ENCODE data around the gene BRSK1.
A peak's percentile ranks its signal among the peaks of the same experiment; 100 is the strongest.
"Not testable (repeated sequence)": the region's sequence is repeated elsewhere in the genome, so short reads cannot be mapped to it uniquely, and the experiment has no call there.

BRSK1 gene

DNA sequence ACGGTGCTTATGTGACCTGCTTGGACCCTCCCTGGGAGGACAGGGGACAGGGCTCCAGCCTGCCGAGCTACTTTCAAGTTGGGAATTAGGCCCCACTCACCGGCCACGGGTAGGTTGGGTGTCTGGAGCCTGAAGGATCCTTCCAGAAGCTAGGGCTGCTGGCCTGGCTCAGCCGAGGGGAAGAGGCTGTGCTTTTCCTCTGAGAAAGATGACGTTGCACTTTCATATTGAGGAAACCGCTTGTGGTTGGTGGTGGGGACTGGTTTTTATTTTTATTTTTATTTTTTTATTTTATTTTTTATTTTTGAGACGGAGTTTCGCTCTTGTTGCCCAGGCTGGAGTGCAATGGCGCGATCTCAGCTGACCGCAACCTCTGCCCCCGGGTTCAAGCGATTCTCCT lies 41.4 kb downstream of the BRSK1 start, which contains the start of gene TMEM150B:
Gene TMEM150B (minus strand): TSS at position 170 of the 400 bp plus-strand sequence. CDS start 4,305 bp downstream, outside the sequence.
- DNase-seq = peak in 1 of 56 donors; percentile 13

DNA sequence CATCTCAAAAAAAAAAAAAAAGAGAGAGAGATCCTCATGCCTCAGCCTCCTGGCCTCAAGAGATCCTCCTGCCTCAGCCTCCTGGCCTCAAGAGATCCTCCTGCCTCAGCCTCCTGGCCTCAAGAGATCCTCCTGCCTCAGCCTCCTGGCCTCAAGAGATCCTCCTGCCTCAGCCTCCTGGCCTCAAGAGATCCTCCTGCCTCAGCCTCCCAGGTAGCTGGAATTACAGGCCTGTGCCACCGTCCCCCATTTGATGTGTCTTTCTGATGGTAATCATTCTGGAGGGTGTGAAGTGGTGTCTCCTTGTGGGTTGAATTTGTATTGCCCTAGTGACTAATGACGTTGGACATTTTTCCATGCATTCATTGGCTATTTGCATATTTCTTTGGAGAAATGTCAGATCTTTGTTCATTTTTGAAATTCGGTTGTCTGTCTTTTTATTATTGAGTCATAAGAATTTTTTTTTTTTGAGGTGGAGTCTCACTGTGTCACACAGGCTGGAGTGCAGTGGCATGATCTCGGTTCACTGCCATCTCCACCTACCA lies 45.0 kb downstream of the BRSK1 start:
- not testable (repeated sequence) for DNase-seq

DNA sequence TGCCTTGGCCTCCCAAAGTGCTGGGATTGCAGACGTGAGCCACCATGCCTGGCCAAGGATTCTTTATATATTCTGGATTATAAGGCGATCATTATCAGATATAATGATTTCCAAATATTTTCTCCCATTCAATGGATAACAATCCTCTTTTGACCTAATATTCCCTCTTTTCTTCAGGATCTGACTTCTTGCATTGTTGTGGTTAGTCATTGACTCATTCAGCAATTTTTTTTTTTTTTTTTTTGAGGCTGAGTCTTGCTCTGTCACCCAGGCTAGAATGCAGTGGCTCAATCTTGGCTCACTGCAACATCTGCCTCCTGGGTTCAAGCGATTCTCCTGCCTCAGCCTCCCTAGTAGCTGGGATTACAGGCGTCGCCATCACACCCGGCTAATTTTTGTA lies 46.0 kb downstream of the BRSK1 start:
- DNase-seq = not testable (repeated sequence)

DNA sequence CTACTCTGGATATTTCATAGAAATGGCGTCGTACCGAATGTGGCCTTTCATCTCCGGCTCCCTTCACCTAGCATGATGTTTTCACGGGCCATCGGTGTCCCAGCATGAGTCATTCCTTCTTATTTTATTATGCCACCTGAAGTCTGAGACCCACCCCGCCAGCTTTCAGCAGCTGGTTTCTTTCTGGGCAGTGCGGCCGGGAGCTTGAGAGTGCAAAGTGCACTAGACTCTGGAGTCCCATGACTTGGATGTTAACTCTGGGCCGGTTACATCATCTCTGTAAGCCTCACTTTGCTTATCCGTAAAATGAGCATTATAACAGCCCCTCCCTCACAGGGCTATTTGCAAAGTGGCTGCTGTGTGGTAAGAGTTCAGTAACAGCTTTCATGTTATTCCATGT lies 50.1 kb downstream of the BRSK1 start:
- DNase-seq = no peak

DNA sequence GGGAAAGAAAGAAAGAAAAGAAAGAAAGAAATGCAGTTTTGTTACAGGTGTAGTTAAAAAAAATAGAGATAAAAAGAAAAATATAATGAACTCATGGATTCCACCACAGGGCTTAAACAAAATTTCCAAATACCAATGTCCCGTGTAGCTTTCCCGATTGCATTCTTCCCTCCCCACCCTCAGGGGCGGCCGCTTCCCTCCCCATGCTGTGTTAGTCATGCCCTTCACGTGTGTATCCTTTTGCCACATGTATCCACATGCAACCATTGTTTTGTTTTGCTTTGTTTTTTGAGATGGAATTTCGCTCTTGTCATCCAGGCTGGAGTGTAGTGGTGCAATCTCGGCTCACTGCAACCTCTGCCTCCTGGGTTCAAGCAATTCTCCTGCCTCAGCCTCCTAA lies 52.3 kb downstream of the BRSK1 start:
- DNase-seq = no peak

DNA sequence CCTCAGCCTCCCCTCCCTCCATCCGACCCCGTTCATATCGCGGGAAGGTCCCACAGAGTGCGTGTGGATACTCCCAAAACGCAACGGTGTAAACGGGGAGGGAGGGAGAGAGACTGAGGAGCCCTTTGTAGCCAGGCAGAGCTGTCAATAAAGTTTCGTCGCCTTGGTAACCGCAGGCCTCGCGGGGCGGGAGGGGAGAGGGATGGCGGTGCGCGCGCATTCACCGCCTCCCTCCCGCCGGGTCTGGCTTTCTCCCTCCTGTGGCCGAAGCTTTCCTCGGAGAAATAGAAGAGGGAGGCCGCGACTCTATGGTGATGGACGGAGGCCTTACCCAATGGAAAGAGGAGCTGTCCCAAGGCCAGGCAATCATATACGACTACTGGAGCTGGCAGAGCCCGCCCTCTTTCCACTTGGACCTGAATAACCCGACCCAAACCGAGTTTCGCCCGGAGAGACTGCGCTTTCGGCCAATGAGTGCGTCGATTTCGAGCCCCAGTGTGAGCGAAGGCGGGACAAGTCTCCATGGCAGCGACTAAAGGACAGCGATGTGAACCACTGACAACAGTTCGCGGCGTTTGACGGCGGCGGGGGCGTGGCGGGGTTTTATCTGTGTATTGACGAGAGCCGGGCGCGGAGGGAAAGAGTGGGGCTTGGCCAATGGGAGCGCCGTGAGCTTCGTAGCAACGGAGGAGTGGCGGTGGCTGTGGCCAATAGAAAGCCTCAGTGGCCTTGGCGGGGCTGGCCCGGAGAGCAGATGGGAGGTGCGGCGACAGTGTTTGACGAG lies 55.5 kb downstream of the BRSK1 start, which contains the start of gene KMT5C:
Gene KMT5C (plus strand): TSS at position 772 of the 784 bp plus-strand sequence. CDS start 2,061 bp downstream, outside the sequence.
- peak; percentile 93 to 100 (median 100) for DNase-seq

DNA sequence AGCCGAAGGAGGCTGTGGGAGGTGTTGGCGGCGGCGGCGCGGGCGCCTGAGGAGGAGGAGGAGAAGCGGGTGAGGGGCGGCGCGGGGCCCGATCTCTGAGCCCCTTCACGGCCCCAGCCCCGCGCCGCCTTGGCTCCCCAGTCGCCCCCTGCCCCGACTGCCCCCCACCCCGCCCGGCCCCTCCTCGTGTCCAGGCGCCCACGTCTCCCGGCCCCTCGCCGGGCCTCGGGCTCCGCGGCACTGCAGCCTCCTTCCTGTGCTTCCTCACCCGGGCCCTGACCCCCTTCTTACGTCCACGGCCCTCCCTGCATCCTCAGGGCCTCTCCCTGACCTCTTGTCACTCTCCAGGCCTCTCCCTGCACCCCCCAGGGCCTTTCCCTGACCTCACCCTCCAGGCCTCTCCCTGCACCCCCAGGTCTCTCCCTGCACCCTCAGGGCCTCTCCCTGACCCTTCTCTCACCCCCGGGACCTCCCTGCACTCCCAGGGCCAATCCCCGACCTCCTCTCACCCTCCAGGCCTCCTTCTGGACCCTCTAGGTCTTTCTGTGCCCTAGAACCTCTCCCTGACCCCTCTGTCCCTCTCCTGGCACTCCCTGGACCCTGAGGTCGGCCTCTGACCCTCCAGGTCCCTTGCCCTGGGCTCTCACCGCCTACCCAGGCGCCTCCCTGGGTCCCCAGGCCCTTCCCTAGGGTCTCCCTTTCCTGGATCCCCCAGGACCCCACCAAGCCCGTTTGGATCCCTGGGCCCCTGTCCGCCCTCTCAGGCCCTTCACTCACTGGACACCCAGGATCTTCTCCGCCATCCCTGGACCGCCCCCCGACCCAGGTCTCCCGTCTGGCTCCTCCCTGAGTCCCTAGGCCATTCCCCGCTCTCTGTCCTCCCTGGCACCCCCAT lies 56.3 kb downstream of the BRSK1 start:
- peak in 10 of 56 donors; percentile 18 to 67 (median 42) for DNase-seq

DNA sequence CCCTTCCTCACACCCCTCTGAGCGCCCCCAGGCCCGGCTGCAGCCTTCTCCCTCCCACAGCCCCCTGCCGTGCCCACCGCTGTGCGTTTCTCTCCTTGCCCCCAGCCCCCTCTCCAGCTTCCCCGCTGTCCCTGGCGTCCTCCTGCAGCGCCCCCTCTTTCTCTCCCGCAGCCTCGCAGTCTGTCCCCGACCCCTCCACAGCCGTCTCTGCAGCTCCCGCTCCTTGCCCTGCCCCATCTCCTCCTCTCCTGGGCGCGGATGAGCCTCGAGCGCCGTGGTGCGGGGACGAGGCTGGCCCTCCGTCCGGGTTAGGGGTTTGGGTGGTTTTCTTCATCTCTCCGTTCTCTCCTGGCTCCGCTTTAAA lies 57.0 kb downstream of the BRSK1 start:
- peak in 15 of 56 donors; percentile 4 to 40 (median 21) for DNase-seq

DNA sequence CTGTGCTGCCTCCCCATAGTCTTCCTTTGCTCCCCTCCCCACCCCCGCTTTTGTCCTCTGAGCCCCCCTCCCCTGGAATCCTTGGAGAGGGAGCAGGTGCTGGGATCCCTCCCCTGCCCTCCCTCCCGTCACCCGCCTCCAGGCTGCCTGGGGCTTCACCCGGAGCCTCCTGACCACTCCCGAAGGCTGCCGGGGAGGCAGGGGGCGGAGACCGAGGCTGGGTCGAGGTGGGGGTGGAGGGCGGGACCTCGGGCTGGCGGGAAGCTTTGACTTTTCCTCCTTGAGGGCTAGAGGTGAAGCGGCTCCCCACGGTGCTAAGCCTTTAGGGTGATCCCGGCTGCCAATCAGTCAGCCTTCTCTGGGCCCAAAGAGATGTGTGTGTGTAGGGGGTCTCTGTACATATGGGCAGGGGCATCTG lies 57.4 kb downstream of the BRSK1 start:
- peak in 45 of 56 donors; percentile 8 to 73 (median 41) for DNase-seq

DNA sequence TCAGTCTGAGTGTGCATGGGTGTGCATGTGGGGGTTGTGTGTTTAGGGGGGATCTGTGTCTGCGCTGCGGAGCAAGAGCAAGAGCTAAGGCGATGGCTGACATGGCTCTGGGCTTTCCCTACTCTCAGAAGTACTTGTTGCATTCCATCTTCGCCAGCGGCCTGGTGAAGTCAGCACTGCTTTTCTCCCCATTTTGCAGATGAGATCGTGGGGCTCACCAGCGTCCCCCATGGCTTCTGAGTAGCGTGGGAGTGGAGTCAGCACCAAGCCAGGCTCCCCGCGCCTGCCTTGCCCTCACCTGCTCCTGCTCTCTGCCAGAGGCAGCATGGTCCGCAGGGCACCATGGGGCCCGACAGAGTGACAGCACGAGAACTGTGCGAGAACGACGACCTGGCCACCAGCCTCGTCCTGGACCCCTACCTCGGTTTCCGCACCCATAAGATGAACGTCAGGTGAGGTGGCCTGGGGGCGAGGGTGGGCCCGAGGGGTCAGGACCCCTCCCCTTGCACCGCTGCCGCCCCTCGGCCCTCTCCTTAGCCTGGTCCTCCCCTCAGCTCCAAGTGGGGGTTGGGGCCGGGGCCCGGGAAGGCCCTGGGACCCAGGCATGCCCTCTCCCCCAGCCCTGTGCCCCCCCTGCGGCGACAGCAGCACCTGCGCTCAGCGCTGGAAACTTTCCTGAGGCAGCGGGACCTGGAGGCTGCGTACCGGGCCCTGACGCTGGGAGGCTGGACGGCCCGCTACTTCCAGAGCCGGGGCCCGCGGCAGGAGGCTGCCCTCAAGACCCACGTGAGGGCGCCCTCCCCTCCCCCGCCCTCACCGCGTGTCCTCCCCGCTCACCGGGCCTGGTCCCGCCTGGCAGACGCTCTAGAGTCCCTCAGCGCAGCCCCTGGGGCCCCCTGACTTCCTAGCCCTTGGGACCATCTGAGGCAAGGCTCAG lies 58.1 kb downstream of the BRSK1 start:
- DNase-seq = no peak

DNA sequence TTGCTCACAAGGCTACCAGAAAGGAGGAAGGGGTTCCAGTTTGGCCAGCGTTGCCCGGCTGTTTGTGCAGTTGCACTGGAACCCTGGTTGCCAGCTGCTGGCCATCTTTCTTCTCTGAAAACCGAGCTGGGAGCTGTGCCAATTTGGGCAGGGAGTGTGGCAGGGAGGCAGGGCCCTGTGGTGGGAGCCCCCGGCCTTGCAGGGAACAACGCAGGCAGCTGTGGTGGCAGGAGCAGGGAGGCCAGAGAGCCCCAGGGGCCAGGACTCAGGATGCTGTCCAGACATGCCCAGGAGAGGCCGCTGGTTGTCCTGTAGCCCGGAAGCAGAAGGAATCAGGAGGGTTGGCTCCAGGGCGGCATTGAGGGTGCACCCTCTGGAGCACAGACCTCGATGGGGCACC lies 60.6 kb downstream of the BRSK1 start:
- peak in 45 of 56 donors; percentile 7 to 72 (median 34) for DNase-seq

DNA sequence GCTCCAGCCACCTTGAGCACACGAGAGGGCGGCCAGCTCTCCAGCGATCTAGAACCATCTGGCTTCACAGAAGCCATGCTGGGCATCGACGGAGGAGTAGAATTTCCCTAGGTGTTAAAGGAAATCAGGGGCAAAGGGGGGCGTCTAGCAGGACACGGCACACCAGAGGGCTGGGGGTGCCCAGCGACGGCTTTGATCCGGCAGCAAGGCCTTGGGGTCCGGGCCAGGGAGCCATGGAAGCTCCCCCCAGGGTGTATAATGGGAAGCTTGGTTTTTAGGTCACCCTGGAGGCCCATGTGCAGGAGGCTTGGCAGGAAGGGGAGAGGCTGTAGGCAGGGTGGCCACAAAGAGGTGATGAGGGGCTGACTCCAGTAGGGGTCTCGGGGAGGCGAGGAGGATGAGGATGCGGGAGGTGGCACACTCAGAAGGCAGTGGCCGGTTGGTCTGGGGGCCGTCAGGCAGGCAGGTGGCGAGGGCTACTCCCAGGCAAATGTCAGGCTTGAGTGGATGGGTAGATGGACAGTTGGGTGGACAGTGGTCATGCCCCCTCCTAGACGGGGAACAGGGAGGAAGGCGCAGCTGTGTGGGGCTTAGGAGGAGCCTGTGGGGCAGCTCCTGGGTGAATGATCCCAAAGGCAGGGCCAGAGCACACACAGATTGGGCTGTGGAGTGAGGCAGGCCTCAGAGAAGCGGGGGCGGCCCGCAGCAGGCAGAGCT lies 61.5 kb downstream of the BRSK1 start:
- no peak for DNase-seq

DNA sequence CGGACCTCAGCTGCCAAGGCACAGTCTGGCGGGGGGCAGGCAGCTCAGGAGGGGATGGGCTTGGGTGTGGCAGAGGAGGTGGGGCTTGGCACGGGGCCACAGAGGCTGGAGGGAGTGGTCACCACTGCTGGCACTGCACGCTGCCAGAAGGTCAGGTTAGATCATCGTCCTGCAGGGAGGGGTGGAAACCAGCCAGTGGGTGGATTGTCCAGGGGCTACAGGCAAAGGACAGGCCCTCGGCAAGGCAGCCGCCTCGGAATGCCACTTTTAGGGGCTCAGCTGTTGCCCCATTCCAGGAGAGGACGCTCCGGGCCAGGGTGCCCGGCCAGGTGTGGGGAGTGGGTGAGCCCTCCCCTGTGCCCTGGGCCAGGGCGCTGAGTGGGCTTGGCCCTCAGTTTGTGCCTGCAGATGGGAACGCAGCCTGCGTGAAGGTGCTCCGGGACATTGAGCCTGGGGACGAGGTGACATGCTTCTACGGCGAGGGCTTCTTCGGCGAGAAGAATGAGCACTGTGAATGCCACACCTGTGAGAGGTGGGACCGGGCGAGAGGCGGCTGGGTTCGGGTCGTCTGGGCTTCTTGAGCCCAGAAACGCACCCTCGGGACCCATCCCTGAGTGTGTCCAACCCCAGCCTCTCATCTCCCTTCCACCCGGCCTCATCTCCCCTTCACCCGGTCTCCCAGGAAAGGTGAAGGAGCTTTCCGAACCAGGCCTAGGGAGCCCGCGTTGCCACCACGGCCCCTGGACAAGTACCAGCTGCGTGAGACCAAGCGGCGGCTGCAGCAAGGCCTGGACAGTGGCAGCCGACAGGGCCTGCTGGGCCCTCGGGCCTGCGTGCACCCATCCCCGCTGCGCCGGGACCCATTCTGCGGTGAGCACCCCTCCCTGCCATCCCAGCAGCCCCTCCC lies 62.3 kb downstream of the BRSK1 start:
- DNase-seq = peak in 1 of 56 donors; percentile 6

DNA sequence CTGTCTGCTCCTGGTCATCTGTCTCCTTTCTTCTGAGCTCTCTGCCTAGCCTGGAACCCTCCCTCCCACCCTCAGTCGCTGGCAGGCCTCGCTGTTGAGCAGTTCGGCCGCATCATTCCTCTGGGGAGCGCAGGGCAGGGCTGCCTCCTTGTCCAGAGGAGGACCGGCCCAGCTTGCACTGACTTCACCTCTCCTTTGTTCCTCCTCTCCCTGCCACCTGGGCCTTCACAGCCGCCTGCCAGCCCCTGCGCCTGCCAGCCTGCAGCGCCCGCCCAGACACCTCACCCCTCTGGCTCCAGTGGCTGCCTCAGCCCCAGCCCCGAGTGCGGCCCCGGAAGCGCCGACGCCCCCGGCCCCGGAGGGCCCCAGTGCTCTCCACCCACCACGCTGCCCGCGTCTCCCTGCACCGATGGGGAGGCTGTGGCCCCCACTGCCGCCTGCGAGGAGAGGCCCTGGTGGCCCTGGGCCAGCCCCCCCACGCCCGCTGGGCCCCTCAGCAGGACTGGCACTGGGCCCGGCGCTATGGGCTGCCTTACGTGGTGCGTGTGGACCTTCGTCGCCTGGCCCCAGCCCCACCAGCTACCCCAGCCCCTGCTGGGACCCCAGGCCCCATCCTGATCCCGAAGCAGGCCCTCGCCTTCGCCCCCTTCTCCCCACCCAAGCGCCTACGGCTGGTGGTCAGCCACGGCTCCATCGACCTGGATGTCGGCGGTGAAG lies 63.1 kb downstream of the BRSK1 start:
- no peak for DNase-seq

DNA sequence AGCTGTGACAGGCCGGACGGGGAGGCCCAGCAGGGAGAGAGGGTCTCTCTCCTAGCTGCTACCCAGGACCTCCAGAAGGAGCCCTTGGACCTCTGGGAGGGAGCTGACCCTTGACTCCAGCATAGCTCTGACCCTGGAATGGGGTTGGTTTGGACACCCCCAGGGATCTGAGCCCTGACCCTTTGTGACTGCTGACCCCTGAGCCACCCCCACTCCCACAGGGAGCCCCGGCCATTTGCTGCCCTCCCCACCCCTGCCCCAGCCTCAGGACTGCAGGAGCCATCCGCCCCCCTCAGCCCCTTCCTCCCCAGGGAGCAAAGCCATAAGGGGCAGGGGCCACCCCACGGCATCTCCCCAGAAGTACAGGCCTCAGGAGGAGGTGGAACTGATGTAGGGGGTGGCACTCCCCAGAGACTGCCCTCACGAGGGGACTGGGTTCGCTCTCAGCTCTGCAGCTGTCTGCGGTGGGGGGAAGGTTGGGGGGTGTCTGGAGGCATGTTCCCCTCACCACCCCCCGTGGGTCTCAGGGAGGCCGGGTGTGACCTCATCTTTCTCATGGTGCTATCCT lies 63.7 kb downstream of the BRSK1 start:
- no peak for DNase-seq

DNA sequence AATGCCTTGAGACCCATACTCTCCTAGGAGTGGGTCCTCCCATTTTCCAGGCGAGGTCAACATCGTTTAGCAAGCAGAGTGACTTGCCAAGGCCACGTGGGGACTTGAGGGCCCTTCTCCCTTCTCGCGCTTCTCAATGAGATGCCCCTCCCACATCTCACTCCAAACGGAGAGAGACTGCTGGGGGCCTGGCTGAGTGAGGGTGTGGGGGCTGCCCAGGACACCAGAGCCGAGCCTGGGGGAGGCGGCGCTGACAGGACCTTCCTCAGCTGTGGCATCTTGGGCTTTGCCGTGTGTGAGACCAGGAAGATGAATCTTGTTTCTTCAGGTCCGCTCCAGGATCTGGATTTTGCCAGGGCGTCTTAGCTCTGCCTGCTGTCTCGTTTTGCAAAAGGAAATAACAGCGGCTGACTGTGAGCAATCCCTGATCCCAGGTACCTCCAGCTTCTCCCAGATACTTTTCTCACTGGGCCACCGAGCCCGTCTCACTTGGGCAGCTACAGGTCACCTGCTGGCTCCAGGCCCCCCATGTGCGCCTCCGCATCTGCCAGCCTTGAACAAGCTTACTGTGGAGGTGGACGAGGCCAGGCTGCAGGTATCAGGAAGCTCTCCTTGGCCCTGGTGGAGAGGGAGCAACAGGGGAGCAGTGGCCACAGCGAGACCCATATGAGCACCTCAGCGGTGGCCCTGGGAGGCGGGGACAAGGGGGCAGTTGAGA lies 64.7 kb downstream of the BRSK1 start:
- DNase-seq = no peak

All from nucleus accumbens (tissue), 56 donors.